Measurements from ENCODE around the gene UST. TPM values are rescaled to one million over a fixed set of nuclear protein-coding genes. Genes with fewer than 3 reads are reported as not detected.

The UST gene
- total and polyA plus RNA-seq, 4 donors: 0.24 to 2.7 (median 0.87) TPM

DNA sequence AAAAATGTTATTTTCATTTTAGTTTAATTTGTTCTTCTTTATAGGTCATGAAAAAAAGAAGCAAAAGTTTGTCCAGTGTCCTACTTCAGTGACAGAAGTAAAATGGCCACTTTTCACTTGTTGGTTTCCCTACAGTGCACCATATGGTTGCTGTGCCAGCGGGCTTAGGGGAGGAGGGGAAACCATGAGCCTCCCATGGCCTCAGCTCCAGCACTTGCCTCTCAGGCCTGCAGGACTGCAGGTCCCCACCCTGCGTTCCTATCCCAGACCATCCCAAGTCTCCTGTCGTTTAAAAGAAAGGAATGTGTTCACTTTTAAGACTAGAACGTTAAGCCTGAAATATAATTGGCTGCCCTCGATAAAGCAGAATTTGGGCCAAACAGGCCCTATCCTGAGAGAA lies 360.7 kb downstream of the UST start:
- no peak overlapping the region for H3K27ac ChIP-seq (ENCODE audit: low read depth in 1 of 2, low read length in 2 of 2)
- WGBS: 94% methylated on average over 5 of the region's 5 CpGs
- no peak for DNase-seq (ENCODE audit: low spot score)

DNA sequence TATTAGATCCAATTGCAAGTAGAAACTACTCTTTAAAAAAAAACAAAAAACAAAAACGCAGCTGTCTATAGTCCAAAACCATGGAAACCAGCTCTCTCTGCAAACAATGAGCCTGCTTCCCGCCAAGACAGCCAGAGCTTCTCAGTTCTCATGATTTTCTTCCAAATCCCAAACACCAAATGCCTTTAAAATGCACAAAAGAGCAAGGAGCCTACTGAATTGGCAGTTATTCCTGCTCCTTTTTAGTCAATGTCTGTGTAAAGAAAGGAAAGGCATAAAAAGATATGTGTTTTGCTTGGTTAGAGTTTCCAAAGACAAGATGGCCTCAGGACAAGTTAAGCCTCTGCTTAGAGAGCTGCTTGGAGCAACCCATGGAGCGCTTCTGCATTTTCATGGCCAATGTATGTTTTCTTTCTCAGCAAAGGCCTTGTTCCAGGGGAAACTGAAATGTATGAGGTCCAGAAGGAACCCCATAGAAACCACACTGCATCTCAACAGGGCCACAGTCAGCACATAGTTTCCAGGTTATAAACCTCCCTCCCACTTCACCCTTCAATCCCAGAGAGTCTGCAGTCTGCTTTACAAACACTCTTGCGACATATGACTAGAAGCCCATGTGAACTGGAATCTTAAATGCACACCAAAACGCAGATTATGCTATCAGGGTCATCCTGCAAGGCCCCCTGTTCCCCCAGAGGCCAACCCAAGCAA lies 361.4 kb downstream of the UST start:
- H3K4me1 ChIP-seq (ENCODE audit: control insufficient read depth in 4 of 4, insufficient read depth in 4 of 4, low read length in 3 of 4): no peaks in the 10 kb centered on the region
- no peak for TF ChIP-seq HNF4A (conservative IDR thresholded peaks at IDR 0.05)
- no peak for TF ChIP-seq FOXA1 (IDR thresholded peaks at IDR 0.05)
- TF ChIP-seq EGR1 (IDR thresholded peaks at IDR 0.05; ENCODE audit: low read depth in 2 of 2): no peak
- TF ChIP-seq RXRA (IDR thresholded peaks at IDR 0.05): no peak
- no peak for DNase-seq (ENCODE audit: low spot score)
- H3K27ac ChIP-seq (ENCODE audit: low read depth in 1 of 2, low read length in 2 of 2): no peak overlapping the region
- H3K36me3 ChIP-seq (ENCODE audit: control insufficient read depth in 4 of 4, insufficient read depth in 3 of 4, low read depth in 1 of 4, low read length in 3 of 4): no peaks in the 10 kb centered on the region
- 86% methylated on average over 5 of the region's 5 CpGs for WGBS
- no peaks in the 10 kb centered on the region for H3K9me3 ChIP-seq (ENCODE audit: control insufficient read depth in 4 of 4, low read length in 3 of 4)
- H3K9ac ChIP-seq (ENCODE audit: low read depth in 1 of 2, low read length in 2 of 2): no peak overlapping the region
- H3K27me3 ChIP-seq (ENCODE audit: control insufficient read depth in 4 of 4, insufficient read depth in 4 of 4, low read length in 3 of 4): no peaks in the 10 kb centered on the region
- H3K4me3 ChIP-seq (ENCODE audit: low read depth in 1 of 3, low read length in 3 of 3): no peak overlapping the region

More for the DNA sequence above, 360.7 kb downstream of the UST start:
- Histone ChIP-seq H3K4me1 (ENCODE audit: control insufficient read depth in 4 of 4, insufficient read depth in 4 of 4, low read length in 3 of 4) (no peaks in the 10 kb centered on the region), H3K36me3 (ENCODE audit: control insufficient read depth in 4 of 4, insufficient read depth in 3 of 4, low read depth in 1 of 4, low read length in 3 of 4) (no peaks in the 10 kb centered on the region), H3K9ac (ENCODE audit: low read depth in 1 of 2, low read length in 2 of 2) (no peak overlapping the region), H3K4me3 (ENCODE audit: low read depth in 1 of 3, low read length in 3 of 3) (no peak overlapping the region), H3K9me3 (ENCODE audit: control insufficient read depth in 4 of 4, low read length in 3 of 4) (no peaks in the 10 kb centered on the region), H3K27me3 (ENCODE audit: control insufficient read depth in 4 of 4, insufficient read depth in 4 of 4, low read length in 3 of 4) (no peaks in the 10 kb centered on the region)
- TF ChIP-seq, protein P1, sequence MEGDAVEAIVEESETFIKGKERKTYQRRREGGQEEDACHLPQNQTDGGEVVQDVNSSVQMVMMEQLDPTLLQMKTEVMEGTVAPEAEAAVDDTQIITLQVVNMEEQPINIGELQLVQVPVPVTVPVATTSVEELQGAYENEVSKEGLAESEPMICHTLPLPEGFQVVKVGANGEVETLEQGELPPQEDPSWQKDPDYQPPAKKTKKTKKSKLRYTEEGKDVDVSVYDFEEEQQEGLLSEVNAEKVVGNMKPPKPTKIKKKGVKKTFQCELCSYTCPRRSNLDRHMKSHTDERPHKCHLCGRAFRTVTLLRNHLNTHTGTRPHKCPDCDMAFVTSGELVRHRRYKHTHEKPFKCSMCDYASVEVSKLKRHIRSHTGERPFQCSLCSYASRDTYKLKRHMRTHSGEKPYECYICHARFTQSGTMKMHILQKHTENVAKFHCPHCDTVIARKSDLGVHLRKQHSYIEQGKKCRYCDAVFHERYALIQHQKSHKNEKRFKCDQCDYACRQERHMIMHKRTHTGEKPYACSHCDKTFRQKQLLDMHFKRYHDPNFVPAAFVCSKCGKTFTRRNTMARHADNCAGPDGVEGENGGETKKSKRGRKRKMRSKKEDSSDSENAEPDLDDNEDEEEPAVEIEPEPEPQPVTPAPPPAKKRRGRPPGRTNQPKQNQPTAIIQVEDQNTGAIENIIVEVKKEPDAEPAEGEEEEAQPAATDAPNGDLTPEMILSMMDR (IDR thresholded peaks at IDR 0.05; ENCODE audit: low read depth, low read length, missing input control): no peak

DNA sequence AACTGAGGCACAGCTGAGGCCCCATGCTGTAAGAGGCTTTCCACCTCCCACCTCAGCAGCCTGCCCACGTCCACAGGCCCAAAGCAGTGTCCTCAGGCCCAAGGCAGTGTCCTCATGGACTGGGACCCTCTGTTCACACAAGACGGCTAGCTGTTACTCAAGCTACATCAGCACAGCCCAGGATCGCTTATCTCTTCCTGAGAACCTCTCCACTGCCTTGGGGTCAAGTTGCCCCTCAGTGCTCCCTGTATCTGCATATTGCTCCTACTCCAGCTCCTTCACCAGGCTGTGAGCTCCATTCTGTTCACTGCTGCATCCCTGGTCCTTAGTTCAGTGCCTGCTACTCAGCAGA lies 361.9 kb downstream of the UST start:
- 96% methylated on average over 3 of the region's 3 CpGs for WGBS
- Histone ChIP-seq H3K4me1 (ENCODE audit: control insufficient read depth in 4 of 4, insufficient read depth in 4 of 4, low read length in 3 of 4) (no peaks in the 10 kb centered on the region), H3K36me3 (ENCODE audit: control insufficient read depth in 4 of 4, insufficient read depth in 3 of 4, low read depth in 1 of 4, low read length in 3 of 4) (no peaks in the 10 kb centered on the region), H3K9me3 (ENCODE audit: control insufficient read depth in 4 of 4, low read length in 3 of 4) (no peaks in the 10 kb centered on the region), H3K27ac (ENCODE audit: low read depth in 1 of 2, low read length in 2 of 2) (no peak overlapping the region), H3K9ac (ENCODE audit: low read depth in 1 of 2, low read length in 2 of 2) (no peak overlapping the region), H3K27me3 (ENCODE audit: control insufficient read depth in 4 of 4, insufficient read depth in 4 of 4, low read length in 3 of 4) (no peaks in the 10 kb centered on the region), H3K4me3 (ENCODE audit: low read depth in 1 of 3, low read length in 3 of 3) (no peak overlapping the region)
- no peak for DNase-seq (ENCODE audit: low spot score)
- TF ChIP-seq, protein P1 (IDR thresholded peaks at IDR 0.05; ENCODE audit: low read depth, low read length, missing input control): no peak
- no peak for TF ChIP-seq RXRA (IDR thresholded peaks at IDR 0.05)
- TF ChIP-seq, protein P2, sequence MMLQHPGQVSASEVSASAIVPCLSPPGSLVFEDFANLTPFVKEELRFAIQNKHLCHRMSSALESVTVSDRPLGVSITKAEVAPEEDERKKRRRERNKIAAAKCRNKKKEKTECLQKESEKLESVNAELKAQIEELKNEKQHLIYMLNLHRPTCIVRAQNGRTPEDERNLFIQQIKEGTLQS (IDR thresholded peaks at IDR 0.05): no peak
- no peak for TF ChIP-seq GABPA (IDR thresholded peaks at IDR 0.05 in 1 of 2, conservative IDR thresholded peaks at IDR 0.05 in 1 of 2)
- TF ChIP-seq HNF4A (conservative IDR thresholded peaks at IDR 0.05): no peak
- no peak for TF ChIP-seq NR2F2 (IDR thresholded peaks at IDR 0.05)
- TF ChIP-seq, protein P3, sequence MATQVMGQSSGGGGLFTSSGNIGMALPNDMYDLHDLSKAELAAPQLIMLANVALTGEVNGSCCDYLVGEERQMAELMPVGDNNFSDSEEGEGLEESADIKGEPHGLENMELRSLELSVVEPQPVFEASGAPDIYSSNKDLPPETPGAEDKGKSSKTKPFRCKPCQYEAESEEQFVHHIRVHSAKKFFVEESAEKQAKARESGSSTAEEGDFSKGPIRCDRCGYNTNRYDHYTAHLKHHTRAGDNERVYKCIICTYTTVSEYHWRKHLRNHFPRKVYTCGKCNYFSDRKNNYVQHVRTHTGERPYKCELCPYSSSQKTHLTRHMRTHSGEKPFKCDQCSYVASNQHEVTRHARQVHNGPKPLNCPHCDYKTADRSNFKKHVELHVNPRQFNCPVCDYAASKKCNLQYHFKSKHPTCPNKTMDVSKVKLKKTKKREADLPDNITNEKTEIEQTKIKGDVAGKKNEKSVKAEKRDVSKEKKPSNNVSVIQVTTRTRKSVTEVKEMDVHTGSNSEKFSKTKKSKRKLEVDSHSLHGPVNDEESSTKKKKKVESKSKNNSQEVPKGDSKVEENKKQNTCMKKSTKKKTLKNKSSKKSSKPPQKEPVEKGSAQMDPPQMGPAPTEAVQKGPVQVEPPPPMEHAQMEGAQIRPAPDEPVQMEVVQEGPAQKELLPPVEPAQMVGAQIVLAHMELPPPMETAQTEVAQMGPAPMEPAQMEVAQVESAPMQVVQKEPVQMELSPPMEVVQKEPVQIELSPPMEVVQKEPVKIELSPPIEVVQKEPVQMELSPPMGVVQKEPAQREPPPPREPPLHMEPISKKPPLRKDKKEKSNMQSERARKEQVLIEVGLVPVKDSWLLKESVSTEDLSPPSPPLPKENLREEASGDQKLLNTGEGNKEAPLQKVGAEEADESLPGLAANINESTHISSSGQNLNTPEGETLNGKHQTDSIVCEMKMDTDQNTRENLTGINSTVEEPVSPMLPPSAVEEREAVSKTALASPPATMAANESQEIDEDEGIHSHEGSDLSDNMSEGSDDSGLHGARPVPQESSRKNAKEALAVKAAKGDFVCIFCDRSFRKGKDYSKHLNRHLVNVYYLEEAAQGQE (IDR thresholded peaks at IDR 0.05): no peak
- no peak for TF ChIP-seq SP1 (IDR thresholded peaks at IDR 0.05)
- no peak for TF ChIP-seq YY1 (IDR thresholded peaks at IDR 0.05)
- TF ChIP-seq RAD21 (IDR thresholded peaks at IDR 0.05): no peak
- TF ChIP-seq TAF1 (conservative IDR thresholded peaks at IDR 0.05): no peak
- no peak for TF ChIP-seq EGR1 (IDR thresholded peaks at IDR 0.05; ENCODE audit: low read depth in 2 of 2)
